ENCODE results near the gene ANKIB1. TPM values are rescaled to one million over a fixed set of nuclear protein-coding genes. Genes with fewer than 3 reads are reported as not detected.

Gene ANKIB1
- polyA plus RNA-seq, 1 donor, result 22.6 TPM

- DNase-seq, result no peak
These were observed 20.9 kb downstream of the ANKIB1 start for GRCh38 chr7:92266415-92267241.

- no peak for DNase-seq
These were observed 23.1 kb downstream of the ANKIB1 start for GRCh38 chr7:92268921-92269320.

GRCh38 chr7:92275327-92275726 lies 29.6 kb downstream of the ANKIB1 start:
- no peak for DNase-seq

- no peak for DNase-seq
These were observed 30.7 kb downstream of the ANKIB1 start for GRCh38 chr7:92276460-92276864.

GRCh38 chr7:92279396-92280031 lies 33.7 kb downstream of the ANKIB1 start:
- DNase-seq, result no peak

- no peak for DNase-seq
These were observed 35.3 kb downstream of the ANKIB1 start for GRCh38 chr7:92281031-92281430.

GRCh38 chr7:92282221-92282814 lies 36.5 kb downstream of the ANKIB1 start:
- DNase-seq, result no peak

GRCh38 chr7:92282930-92283329 lies 37.2 kb downstream of the ANKIB1 start:
- no peak for DNase-seq

- no peak for DNase-seq
These were observed 43.5 kb downstream of the ANKIB1 start for GRCh38 chr7:92289321-92289720.

- DNase-seq, result no peak
These were observed 47.2 kb downstream of the ANKIB1 start for GRCh38 chr7:92292981-92293380.

- DNase-seq, result no peak
These were observed 48.3 kb downstream of the ANKIB1 start for GRCh38 chr7:92293896-92294590.

- DNase-seq, result no peak
These were observed 49.6 kb downstream of the ANKIB1 start for GRCh38 chr7:92295391-92295790.

- no peak for DNase-seq
These were observed 50.5 kb downstream of the ANKIB1 start for GRCh38 chr7:92296235-92296634.

GRCh38 chr7:92296880-92297445 lies 51.2 kb downstream of the ANKIB1 start:
- no peak for DNase-seq

GRCh38 chr7:92297736-92298135 lies 52.0 kb downstream of the ANKIB1 start:
- no peak for DNase-seq

- DNase-seq, result no peak
These were observed 58.0 kb downstream of the ANKIB1 start for GRCh38 chr7:92303761-92304160.

- no peak for DNase-seq
These were observed 58.7 kb downstream of the ANKIB1 start for GRCh38 chr7:92304406-92304893.

- no peak for DNase-seq
These were observed 60.4 kb downstream of the ANKIB1 start for GRCh38 chr7:92306153-92306552.

- no peak for DNase-seq
These were observed 67.3 kb downstream of the ANKIB1 start for GRCh38 chr7:92313055-92313454.

- no peak for DNase-seq
These were observed 73.5 kb downstream of the ANKIB1 start for GRCh38 chr7:92319243-92319642.

- DNase-seq, result no peak
These were observed 79.4 kb downstream of the ANKIB1 start for GRCh38 chr7:92325173-92325572.

GRCh38 chr7:92325858-92326257 lies 80.1 kb downstream of the ANKIB1 start:
- DNase-seq, result no peak

Data from hindlimb muscle (tissue), 1 donor.